ENCODE data around the gene SPINK1. TPM values are rescaled to one million over a fixed set of nuclear protein-coding genes. Genes with fewer than 3 reads are reported as not detected.
"Not testable (repeated sequence)": the region's sequence is repeated elsewhere in the genome, so short reads cannot be mapped to it uniquely, and the experiment has no call there.

The SPINK1 gene
- total and polyA plus RNA-seq, 2 donors from 2014 or later, result 2.2 to 234 TPM

DNA sequence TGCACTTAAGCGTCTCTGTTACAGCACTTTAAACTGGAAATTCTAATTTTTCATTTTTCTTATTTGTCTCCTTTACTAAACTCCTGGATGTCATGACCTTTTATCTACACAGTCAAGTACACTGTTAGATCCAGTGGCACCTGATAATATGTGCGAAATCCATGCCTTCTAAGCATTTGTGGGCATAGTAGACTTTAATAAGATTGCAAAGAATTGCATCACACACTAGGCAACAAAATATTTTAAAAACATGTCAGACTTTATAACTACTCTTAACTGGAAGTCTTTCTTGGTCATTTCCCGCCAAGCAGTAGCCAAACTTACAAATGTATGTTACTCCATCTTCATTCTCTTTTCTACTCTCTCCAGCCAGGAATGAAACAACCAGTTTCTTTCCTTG lies 5.0 kb upstream of the SPINK1 start:
- Histone ChIP-seq H3K4me1 (ENCODE audit: control insufficient read depth in 2 of 3, insufficient read depth in 2 of 3, low read depth in 1 of 3, low read length in 3 of 3) (no peaks in the 10 kb centered on the region), H3K27me3 (ENCODE audit: control insufficient read depth, insufficient read depth, low read length) (no peaks in the 10 kb centered on the region), H3K36me3 (ENCODE audit: control insufficient read depth in 2 of 3, insufficient read depth in 3 of 3, low read length in 3 of 3) (no peaks in the 10 kb centered on the region), H3K4me3 (ENCODE audit: low read length in 3 of 3) (no peak overlapping the region), H3K9ac (ENCODE audit: low read length in 3 of 3) (no peak overlapping the region), H3K9me3 (ENCODE audit: control insufficient read depth in 2 of 3, insufficient read depth in 1 of 3, low read length in 3 of 3) (no peaks in the 10 kb centered on the region), H3K27ac (ENCODE audit: low read depth in 2 of 2, low read length in 2 of 2) (no peak overlapping the region)
- intact Hi-C loops (cut with DNase I), result no loop called here
- FAIRE-seq (no peak), DNase-seq (no peak)
- TF ChIP-seq, protein P1, sequence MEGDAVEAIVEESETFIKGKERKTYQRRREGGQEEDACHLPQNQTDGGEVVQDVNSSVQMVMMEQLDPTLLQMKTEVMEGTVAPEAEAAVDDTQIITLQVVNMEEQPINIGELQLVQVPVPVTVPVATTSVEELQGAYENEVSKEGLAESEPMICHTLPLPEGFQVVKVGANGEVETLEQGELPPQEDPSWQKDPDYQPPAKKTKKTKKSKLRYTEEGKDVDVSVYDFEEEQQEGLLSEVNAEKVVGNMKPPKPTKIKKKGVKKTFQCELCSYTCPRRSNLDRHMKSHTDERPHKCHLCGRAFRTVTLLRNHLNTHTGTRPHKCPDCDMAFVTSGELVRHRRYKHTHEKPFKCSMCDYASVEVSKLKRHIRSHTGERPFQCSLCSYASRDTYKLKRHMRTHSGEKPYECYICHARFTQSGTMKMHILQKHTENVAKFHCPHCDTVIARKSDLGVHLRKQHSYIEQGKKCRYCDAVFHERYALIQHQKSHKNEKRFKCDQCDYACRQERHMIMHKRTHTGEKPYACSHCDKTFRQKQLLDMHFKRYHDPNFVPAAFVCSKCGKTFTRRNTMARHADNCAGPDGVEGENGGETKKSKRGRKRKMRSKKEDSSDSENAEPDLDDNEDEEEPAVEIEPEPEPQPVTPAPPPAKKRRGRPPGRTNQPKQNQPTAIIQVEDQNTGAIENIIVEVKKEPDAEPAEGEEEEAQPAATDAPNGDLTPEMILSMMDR (IDR thresholded peaks at IDR 0.05; ENCODE audit: borderline replicate concordance, extremely low read depth, insufficient read depth), result no peak

DNA sequence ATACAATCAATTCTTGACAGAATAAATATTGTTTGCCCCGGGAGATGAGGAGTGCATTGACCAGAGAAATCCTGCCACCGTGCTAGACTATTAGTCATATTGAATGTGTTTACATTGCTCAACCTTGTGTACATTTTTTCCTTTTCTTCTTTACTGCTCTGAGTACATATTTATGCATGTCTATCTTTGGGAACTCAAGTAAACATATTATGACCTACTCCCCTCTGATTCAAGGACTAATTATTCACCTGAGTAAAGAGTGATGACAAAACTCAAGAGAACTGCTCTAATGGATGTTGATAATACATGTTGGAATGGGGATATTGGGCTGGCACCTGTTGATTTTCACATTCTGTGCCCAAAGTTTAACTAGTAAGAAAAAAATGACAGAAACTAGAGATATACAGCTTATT lies 3.9 kb upstream of the SPINK1 start:
- Histone ChIP-seq H3K4me3 (ENCODE audit: low read length in 3 of 3) (no peak overlapping the region), H3K4me1 (ENCODE audit: control insufficient read depth in 2 of 3, insufficient read depth in 2 of 3, low read depth in 1 of 3, low read length in 3 of 3) (no peaks in the 10 kb centered on the region), H3K9ac (ENCODE audit: low read length in 3 of 3) (no peak overlapping the region), H3K9me3 (ENCODE audit: control insufficient read depth in 2 of 3, insufficient read depth in 1 of 3, low read length in 3 of 3) (no peaks in the 10 kb centered on the region), H3K36me3 (ENCODE audit: control insufficient read depth in 2 of 3, insufficient read depth in 3 of 3, low read length in 3 of 3) (no peaks in the 10 kb centered on the region), H3K27ac (ENCODE audit: low read depth in 2 of 2, low read length in 2 of 2) (no peak overlapping the region), H3K27me3 (ENCODE audit: control insufficient read depth, insufficient read depth, low read length) (no peaks in the 10 kb centered on the region)
- intact Hi-C loops (cut with DNase I), result no loop called here
- DNase-seq, result no peak
- no peak for FAIRE-seq
- TF ChIP-seq, protein P1 (IDR thresholded peaks at IDR 0.05; ENCODE audit: borderline replicate concordance, extremely low read depth, insufficient read depth), result no peak

DNA sequence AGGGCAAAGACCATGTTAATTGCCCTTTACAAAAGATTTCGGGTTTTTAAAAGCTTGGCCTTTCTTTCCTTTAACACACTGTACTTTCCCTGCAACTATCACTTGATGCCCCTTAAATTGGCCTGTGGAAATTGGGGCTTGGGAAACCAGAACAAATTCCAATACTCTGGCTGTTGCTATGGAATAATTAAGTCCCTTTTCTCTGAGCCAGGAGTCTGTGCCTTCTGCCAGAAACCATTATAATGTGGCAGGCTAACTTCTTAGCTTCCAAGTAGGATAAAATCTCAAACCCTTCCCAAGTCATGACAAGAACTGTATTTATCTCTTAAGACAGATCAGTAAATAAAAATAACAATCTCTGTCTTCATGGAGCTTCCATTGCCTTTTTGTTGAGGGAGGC lies 1.1 kb upstream of the SPINK1 start:
- no peak for DNase-seq
- Histone ChIP-seq H3K9ac (ENCODE audit: low read length in 3 of 3) (no peak overlapping the region), H3K27me3 (ENCODE audit: control insufficient read depth, insufficient read depth, low read length) (no peaks in the 10 kb centered on the region), H3K4me3 (ENCODE audit: low read length in 3 of 3) (no peak overlapping the region), H3K9me3 (ENCODE audit: control insufficient read depth in 2 of 3, insufficient read depth in 1 of 3, low read length in 3 of 3) (no peaks in the 10 kb centered on the region), H3K36me3 (ENCODE audit: control insufficient read depth in 2 of 3, insufficient read depth in 3 of 3, low read length in 3 of 3) (no peaks in the 10 kb centered on the region), H3K4me1 (ENCODE audit: control insufficient read depth in 2 of 3, insufficient read depth in 2 of 3, low read depth in 1 of 3, low read length in 3 of 3) (no peaks in the 10 kb centered on the region), H3K27ac (ENCODE audit: low read depth in 2 of 2, low read length in 2 of 2) (no peak overlapping the region)
- intact Hi-C loops (cut with DNase I), result no loop called here
- no peak for FAIRE-seq
- TF ChIP-seq, protein P1 (IDR thresholded peaks at IDR 0.05; ENCODE audit: borderline replicate concordance, extremely low read depth, insufficient read depth), result no peak

DNA sequence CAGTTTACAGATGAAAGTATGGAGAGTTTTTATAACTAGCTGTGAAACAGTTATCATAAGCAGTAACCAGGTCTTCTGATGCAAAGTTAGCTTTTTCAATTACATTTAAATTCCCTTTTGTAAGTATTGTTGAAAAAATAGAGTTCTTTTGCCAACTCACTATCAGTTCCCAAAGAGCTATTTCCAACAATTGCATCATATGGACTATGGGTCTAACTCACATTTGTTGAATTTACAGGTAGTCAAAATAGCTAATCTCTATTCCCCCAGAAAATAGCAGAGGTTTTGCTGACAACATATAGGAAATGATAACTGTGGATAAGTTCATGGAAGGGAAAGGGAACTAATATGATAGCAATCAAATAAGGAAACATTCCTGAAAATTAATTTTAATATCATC lies 1.4 kb downstream of the SPINK1 start:
- Histone ChIP-seq H3K4me3 (ENCODE audit: low read length in 3 of 3) (no peak overlapping the region), H3K9me3 (ENCODE audit: control insufficient read depth in 2 of 3, insufficient read depth in 1 of 3, low read length in 3 of 3) (no peaks in the 10 kb centered on the region), H3K27me3 (ENCODE audit: control insufficient read depth, insufficient read depth, low read length) (no peaks in the 10 kb centered on the region), H3K9ac (ENCODE audit: low read length in 3 of 3) (no peak overlapping the region), H3K27ac (ENCODE audit: low read depth in 2 of 2, low read length in 2 of 2) (no peak overlapping the region), H3K36me3 (ENCODE audit: control insufficient read depth in 2 of 3, insufficient read depth in 3 of 3, low read length in 3 of 3) (no peaks in the 10 kb centered on the region), H3K4me1 (ENCODE audit: control insufficient read depth in 2 of 3, insufficient read depth in 2 of 3, low read depth in 1 of 3, low read length in 3 of 3) (no peaks in the 10 kb centered on the region)
- no peak for FAIRE-seq
- no peak for DNase-seq
- TF ChIP-seq, protein P1 (IDR thresholded peaks at IDR 0.05; ENCODE audit: borderline replicate concordance, extremely low read depth, insufficient read depth), result no peak
- intact Hi-C loops (cut with DNase I), result no loop called here

DNA sequence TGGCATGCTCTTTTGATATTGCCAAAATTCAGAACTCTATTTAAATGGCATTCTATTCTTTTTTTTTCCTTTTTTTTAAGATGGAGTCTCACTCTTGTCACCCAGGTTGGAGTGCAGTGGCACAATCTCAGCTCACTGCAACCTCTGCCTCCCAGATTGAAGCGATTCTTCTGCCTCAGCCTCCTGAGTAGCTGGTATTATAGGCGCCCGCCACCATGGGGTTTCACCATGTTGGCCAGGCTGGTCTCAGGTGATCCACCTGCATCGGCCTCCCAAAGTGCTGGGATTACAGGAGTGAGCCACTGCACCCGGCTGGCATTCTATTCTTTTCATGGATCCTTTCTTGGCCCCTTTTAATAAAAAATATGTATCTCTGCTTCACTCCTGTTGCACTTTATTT lies 4.5 kb downstream of the SPINK1 start:
- H3K9ac ChIP-seq (ENCODE audit: low read length in 3 of 3); H3K27ac ChIP-seq (ENCODE audit: low read depth in 2 of 2, low read length in 2 of 2); intact Hi-C loops (cut with DNase I); FAIRE-seq; H3K4me3 ChIP-seq (ENCODE audit: low read length in 3 of 3); H3K36me3 ChIP-seq (ENCODE audit: control insufficient read depth in 2 of 3, insufficient read depth in 3 of 3, low read length in 3 of 3); DNase-seq; H3K27me3 ChIP-seq (ENCODE audit: control insufficient read depth, insufficient read depth, low read length); H3K4me1 ChIP-seq (ENCODE audit: control insufficient read depth in 2 of 3, insufficient read depth in 2 of 3, low read depth in 1 of 3, low read length in 3 of 3); H3K9me3 ChIP-seq (ENCODE audit: control insufficient read depth in 2 of 3, insufficient read depth in 1 of 3, low read length in 3 of 3): not testable (repeated sequence)

All from kidney (tissue), 14 donors.